Right forelimb (tissue), 1 donor: ENCODE results near the gene TBL3.
A peak's percentile ranks its signal among the peaks of the same experiment; 100 is the strongest.
"Not testable (repeated sequence)": the region's sequence is repeated elsewhere in the genome, so short reads cannot be mapped to it uniquely, and the experiment has no call there.

ENCODE experiments used
- DNase-seq: peaks from one replicate; pipeline ENCODE4 v3.0.0-alpha.2; 2018

TBL3 gene

DNA sequence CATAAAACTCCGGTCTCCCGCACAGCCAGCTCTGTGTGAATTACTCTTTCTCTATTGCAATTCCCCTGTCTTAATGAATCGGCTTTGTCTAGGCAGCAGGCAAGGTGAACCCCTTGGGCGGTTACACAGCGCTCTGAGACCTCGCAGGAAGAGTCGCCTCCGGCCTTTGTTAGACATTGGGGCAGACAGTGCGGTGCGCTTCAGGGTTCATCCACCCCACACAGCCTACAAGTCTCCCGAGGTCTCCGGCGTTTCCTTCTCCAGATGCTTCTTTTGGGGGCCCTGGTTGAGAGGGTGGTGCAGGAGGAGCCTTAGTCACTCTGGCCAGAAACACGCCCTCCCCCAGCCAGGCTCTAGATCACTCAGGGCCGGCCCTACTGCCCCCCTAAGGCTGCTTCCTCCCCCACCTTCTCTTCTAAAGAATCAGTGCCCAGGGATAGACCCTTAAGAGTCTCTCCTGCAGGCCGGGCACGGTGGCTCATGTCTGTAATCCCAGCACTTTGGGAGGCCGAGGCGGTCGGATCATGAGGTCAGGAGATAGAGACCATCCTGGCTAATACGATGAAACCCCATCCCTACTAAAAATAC lies 27.1 kb upstream of the TBL3 start:
- DNase-seq = no peak

DNA sequence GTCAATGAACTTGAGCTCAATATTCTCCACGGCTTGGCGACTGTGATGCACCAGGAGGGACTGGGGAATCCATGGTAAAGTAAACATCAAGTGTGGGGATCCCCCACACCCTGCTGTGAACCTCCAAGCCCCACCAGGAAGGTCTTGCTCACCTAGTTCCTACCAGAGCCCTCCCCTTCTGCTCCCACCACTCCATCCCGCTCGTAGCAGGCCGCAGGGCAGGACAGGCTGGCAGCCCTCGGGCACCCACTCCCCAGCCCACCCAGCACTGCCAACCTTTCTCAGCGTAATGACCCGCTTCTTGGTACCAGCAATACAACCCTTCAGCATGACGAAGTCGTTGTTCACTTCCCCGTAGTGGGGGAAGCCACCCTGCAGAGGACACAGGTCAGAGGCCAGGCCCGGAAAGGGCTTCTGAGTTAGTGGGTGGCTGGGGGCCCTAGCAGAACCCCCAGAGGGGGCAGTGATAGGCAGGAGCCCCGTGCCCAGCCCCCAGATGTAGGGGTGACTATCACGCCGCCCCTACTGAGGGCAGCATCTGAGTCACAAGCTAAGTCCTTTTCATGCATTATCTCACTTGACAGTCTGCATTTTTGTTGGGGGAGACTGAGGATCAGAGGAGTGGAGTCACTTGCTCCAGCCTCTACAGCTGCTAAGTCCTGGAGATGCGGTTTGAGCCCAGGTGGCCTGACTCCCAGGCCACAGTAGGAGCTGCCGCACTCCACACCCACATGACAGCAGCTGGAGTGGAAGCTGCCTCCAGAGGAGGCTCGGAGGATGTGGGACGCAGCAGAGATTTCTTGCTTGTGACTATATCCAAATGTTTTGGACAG lies 26.1 kb upstream of the TBL3 start:
- DNase-seq = no peak

- DNase-seq = no peak
These were observed 25.1 kb upstream of the TBL3 start for GRCh38 chr16:1946495-1947368.

GRCh38 chr16:1947369-1947670 lies 24.5 kb upstream of the TBL3 start:
- DNase-seq = no peak

DNA sequence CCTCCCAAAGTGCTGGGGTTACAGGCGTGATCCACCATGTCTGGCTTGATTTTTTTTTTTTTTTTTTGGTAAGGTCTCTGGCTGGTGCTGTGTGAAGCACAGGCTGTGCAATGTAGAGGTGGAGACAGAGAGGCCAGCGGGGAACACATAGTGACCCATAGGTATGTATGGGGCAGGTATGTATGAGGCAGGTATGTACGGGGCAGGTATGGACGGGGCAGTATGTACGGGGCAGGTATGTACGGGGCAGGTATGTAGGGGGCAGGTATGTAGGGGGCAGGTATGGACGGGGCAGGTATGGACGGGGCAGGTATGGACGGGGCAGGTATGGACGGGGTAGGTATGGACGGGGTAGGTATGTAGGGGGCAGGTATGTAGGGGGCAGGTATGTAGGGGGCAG lies 22.3 kb upstream of the TBL3 start:
- DNase-seq = no peak

GRCh38 chr16:1950047-1950446 lies 21.8 kb upstream of the TBL3 start:
- DNase-seq = no peak

DNA sequence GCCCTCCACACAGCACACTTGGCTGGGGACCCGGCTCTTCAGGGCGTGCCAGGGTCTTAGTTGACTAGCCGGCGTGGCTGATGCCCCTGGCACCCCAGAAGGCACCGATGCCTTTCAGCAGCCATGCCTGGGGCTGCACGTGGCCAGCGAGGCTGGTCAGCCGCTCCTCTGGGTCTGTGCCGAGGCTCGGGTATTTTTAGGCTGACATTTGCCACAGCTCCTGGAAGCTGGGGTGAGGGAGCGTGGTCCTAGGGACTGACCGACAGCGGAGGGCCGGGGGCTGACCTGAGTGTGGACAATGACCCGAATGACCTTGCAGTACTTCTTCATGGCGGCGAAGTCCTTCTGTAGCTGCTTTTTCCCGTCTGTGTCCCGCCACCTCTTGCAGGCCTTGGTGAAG lies 21.3 kb upstream of the TBL3 start:
- no peak for DNase-seq

DNA sequence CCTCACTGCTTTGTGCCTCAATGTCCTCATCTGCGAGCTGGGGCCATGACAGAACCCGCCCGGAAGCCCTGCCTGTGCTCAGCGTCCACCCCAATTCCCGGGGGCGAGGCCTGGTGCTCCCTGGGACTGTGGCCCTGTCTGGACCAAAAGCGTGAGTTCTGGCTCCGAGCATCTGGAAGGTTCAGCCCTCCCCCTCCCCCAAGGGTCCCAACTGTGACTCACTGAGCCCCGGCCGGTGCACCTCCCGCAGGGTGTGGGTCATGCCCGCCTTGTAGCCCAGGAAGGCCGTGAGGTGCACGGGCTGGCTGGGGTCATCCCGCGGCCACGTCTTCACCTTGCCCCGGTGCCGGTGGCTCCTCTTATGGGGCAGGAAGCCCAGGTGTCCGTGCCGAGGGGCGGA lies 18.1 kb upstream of the TBL3 start:
- no peak for DNase-seq

DNA sequence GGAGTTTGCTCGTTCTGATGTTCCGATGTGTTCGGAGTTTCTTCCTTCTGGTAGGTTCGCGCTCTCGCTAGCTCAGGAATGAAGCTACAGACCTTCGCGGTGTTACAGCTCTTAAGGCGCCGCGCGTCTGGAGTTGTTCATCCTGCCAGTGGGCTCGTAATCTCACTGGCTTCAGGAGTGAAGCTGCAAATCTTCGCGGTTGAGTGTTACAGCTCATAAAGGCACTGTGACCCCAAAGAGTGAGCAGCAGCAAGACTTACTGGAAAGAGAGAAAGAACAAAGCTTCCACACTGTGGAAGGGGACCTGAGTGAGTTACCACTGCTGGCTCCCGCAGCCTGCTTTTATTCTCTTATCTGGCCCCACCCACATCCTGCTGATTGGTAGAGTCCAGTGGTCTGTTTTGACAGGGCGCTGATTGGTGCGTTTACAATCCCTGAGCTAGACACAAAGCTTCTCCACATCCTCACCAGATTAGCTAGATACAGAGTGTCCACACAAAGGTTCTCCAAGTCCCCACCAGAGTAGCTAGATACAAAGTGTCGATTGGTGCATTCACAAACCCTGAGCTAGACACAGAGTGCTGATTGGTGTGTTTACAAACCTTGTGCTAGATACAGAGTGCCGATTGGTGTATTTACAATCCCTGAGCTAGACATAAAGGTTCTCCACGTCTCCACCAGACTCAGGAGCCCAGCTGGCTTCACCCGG lies 14.3 kb upstream of the TBL3 start:
- DNase-seq = not testable (repeated sequence)

DNA sequence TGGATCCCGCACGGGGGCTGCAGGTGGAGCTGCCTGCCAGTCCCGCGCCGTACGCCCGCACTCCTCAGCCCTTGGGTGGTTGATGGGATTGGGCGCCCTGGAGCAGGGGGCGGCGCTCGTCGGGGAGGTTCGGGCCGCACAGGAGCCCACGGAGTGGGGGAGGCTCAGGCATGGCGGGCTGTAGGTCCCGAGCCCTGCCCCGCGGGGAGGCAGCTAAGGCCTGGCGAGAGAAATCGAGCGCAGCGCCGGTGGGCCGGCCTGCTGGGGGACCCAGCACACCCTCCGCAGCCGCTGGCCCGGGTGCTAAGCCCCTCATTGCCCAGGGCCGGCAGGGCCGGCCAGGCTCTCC lies 13.7 kb upstream of the TBL3 start:
- DNase-seq = not testable (repeated sequence)

DNA sequence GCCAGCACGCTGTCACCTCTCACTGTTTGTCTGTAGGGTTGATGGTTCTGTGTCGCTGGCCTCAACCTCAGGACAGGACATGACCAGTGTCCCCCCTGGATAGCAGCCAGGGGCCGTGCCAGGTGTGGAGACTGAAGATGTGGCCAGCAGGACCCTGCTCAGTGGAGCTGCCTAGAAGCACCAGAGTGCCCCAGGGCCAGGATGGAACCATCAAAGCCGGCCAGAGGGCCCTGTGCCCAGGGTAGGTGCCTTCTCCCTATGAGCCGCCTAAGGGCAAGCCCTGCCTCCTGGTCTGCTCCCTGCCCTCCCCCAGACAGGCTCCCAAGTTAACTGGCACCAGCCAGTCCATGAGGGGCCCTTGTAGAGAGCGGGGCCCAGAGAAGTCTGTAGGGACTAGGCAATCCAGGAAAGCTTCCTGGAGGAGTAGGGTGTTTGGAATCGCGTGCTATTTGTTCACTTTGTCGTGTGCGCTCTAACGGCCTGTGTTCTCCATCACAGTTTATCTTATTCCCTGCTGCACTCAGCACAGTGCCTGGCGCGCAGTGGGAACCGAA lies 13.1 kb upstream of the TBL3 start:
- no peak for DNase-seq

DNA sequence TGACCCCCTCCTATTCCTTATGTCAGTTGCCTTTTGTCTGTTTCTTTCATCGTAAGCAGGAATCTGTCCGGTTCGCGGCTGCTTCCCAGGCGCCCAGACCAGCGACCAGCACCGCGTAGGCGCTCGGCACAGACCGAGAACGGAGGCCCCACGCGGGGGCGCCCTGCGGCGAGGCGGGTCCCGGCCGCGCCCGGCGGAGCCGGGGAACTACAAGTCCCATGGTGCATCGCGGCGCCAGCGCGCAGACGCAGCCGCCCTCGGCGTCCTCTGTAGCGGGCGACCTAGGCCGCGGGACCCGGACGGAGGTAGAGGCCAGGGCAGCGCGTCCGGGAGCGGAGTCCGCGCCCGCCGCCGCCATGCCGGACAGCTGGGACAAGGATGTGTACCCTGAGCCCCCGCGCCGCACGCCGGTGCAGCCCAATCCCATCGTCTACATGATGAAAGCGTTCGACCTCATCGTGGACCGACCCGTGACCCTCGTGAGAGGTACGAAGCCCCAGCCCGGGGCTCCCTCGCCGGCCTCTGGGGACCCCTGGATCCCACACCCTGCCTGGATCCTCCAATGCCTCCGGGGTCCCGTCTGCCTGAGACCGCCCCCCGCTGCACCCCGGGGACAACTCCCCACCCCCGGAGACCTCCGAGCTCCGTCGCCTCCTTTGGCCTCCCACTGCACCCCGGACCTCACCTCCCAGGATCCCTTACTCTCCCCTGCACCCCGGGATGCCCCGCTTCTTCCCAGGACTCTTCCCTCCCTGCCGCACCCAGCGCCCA lies 12.4 kb upstream of the TBL3 start, which contains the start of gene NDUFB10:
NDUFB10 (plus strand) TSS at position 270 of the 771 bp plus-strand sequence; CDS start at position 357, 87 bp downstream.
- peak; percentile 93 for DNase-seq

DNA sequence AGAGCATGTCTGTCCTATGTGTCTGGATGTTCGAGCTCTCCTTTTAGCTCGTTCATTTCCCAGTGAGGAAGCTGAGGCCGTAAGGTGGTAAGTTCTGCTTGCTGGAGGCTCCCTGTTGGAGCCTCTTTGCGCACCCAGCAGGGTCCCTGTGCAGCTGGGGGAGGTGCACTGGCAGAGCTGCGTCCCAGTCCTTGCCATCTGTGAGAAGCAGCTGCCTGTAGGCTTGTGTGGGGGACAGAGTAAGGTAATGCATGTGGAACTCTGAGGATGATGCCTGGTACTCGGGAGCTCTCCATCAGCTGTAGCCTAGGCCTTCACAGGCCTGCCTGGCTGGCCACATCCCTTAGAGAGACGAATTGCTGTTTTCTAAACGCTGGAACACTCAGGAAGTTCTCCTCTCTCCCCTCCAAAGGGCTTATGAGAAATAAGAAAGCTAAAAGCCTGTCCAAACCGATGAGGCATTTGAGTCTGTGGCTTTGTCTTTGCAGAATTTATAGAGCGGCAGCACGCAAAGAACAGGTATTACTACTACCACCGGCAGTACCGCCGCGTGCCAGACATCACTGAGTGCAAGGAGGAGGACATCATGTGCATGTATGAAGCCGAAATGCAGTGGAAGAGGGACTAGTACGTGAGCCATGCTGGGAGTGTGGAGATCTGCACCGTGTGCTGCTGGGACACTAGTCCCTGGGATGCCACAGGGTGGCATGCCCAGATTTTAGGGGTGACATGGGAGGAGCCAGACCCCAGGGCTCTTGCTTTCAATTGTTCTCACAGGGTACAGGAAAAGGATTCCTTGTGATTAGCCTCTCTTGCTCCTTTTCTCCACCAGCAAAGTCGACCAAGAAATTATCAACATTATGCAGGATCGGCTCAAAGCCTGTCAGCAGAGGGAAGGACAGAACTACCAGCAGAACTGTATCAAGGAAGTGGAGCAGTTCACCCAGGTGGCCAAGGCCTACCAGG lies 10.9 kb upstream of the TBL3 start:
- no peak for DNase-seq

GRCh38 chr16:1961651-1962067 lies 10.2 kb upstream of the TBL3 start:
- DNase-seq = no peak

- DNase-seq = not testable (repeated sequence)
These were observed 9.4 kb upstream of the TBL3 start for GRCh38 chr16:1962161-1963153.

- no peak for DNase-seq
These were observed 7.9 kb upstream of the TBL3 start for GRCh38 chr16:1963806-1964505.

DNA sequence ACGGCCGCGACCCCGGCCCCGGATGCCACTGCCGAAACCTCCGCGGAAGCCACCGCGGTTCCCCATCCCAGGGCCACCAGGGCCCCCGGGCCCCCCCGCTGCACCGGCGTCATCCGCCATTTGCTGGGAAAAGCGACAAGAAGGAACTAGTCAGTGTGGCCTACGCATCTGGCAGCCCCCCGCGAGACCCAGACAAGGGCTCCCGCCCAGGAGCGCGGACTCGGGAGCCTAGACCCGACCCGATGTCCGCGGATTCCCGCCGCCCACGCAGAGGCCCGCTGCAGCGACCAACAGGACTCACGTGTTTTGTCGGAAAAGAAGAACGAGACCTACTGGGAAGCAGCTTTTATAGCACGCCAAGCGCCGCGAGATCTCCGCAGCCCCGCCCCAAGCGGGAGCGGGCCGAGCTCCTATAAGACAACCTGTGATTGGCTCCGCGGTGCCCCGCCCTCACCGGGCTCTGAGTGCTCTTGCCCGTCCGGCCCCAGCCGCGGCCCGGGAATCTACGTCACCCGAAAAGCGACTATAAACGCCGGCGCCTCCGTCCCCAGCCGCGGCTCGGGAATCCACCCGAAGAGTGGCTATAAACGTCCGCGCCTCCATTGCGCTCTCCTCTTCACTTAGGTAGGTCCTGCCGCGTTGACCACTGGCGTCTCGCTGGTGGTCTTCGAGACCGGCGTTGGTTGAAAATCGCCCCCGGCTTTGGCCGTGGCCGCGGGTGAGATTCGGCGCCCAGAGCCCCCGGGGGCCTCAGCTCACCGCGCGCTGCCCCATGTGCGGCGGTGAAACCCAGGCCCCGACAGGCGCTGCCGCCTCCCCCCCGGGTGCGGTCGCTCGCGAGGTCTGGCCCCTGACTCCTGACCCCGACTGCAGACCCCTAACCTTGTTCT lies 7.1 kb upstream of the TBL3 start, which contains the start of gene RPS2:
RPS2 (minus strand) TSS at position 321 of the 890 bp plus-strand sequence; CDS start at position 120, 201 bp downstream.
- DNase-seq = peak; percentile 99
